Activated T-cell treated with anti-CD3 and anti-CD28 coated beads, Interleukin-2, amount 50 U/mL, for 48 hours (primary cell): ENCODE results near the gene OR2M4.
"Not testable (repeated sequence)": the region's sequence is repeated elsewhere in the genome, so short reads cannot be mapped to it uniquely, and the experiment has no call there.

Source experiments
- DNase-seq, 2 experiments: peaks; one replicate each; pipeline ENCODE4 v3.0.0-alpha.2; 2020

OR2M4 gene

GRCh38 chr1:248231117-248231516 is at the start of gene OR2M4:
OR2M4 (plus strand) TSS chr1:248231417; CDS start chr1:248238929, 7,512 bp downstream.
- DNase-seq, result no peak

- DNase-seq, result no peak
Measured at GRCh38 chr1:248183996-248184395, 47.2 kb upstream of the OR2M4 start.

DNA sequence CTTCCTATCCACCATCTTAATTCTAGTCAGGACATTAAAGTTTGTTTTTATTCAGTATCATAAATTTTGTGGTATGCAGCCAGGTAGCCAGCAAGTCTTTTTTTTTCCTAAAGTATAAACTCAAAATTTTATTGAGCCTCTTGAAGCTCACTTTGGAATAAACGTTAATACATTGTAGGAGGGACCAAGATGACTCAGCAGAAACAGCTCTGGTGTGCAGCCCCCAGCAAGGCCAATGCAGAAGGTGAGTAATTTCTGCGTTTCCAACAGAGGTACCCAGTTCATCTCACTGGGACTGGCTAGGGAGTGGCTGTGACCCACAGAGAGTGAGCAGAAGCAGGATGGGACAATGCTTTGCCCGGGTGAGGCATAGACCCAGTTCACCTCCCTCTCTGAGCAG is 43.9 kb upstream of the OR2M4 start:
- DNase-seq, result no peak

- no peak for DNase-seq
Measured at GRCh38 chr1:248189026-248189425, 42.2 kb upstream of the OR2M4 start.

- DNase-seq, result no peak
Measured at GRCh38 chr1:248194117-248194516, 37.1 kb upstream of the OR2M4 start.

DNA sequence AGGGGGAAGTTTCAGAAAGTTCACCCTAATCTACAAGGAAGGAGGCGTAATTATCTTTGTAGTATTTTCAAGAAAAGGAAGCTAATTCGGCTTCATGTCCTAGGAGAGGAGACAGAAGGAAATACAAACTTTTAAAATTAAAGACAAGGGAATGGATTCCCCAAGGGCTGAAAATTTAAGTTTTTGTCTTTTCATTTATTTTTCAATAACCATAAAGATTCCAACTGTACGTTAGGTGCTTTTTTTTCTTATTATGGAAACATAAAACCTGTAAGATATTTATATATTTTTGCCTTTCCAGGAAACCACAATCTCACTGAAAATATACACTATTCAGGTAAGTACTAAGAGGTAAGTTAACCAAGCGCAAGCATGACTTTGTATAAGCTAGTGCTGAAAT is 34.3 kb upstream of the OR2M4 start, which contains the start of gene OR2M3:
OR2M3 (plus strand) TSS at position 301 of the 400 bp plus-strand sequence. CDS start 5,803 bp downstream, outside the sequence.
- DNase-seq, result no peak

GRCh38 chr1:248215880-248216279 is 15.3 kb upstream of the OR2M4 start:
- no peak for DNase-seq

- DNase-seq, result no peak
Measured at GRCh38 chr1:248225537-248225936, 5.7 kb upstream of the OR2M4 start.

GRCh38 chr1:248229360-248229908 is 1.8 kb upstream of the OR2M4 start:
- no peak for DNase-seq

GRCh38 chr1:248239478-248239877 is 8.3 kb downstream of the OR2M4 start:
- no peak for DNase-seq

DNA sequence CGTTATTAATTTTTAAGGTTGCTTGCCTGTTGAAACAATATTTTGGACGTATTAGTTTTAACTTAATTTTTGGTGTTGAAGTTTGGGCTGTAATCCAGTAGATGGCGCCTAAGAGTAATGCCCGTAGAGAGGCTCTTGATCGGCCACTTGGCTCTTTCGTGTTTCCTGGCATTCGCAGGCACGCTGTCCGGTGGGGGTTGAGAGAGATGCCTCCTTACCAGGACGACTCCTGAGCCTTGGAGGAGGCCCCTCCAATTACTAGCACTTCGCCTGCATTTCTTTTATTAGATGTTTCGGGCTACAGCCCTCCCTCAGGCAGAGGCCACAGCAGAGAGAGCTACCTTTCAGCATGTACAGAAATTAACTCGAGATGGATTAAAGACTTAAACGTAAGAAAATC is 12.0 kb downstream of the OR2M4 start:
- peak; percentile 22 to 30 for DNase-seq

GRCh38 chr1:248259309-248259708 is 28.1 kb downstream of the OR2M4 start:
- not testable (repeated sequence) for DNase-seq

DNA sequence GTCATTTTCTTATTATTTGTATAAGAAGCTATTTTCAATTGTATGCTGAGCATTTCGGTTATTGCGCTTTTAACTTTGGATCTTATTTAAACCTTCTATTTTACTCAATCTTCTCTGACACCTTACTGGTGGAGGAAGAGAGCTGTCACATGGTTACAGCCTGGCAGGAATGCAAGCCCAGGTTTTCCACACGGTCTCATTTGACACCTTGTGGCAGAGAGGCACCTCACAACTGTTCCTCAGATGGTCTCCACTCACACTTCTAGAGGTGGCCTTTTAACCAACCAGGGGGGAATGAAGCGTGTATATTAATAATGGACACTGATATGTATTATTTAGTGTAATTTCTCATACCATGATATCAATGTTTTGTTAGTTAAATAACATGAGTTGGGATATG is 37.0 kb downstream of the OR2M4 start:
- DNase-seq, result no peak

GRCh38 chr1:248273225-248273624 is 42.0 kb downstream of the OR2M4 start:
- not testable (repeated sequence) for DNase-seq

- no peak for DNase-seq
Measured at GRCh38 chr1:248277876-248278275, 46.7 kb downstream of the OR2M4 start, which contains the start of gene OR2T33. OR2T33 (minus strand) TSS chr1:248277976; CDS start chr1:248273814, 4,162 bp downstream.

DNA sequence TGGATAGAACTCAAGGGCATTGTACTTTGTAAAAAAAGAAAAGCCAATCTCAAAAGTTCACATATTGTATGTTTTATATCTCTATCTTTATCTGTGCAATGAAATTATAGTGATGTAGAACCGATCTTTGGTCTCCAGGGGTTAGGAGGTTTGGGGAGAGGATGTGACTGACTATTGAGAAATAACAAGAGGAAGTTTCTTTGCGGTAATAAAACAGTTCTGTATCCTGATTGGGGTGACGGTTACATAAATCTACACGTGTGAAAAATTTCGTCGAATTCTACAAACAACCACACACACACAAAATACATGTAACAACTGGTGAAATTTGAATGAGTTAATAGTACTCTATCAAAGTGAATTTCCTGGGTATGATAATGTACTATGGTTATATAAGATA is 57.2 kb downstream of the OR2M4 start:
- DNase-seq, result no peak
